Gastroesophageal sphincter (tissue), 4 donors: ENCODE measurements around the gene SH2B2. TPM values are rescaled to one million over a fixed set of nuclear protein-coding genes. Genes with fewer than 3 reads are reported as not detected.

Source experiments
- ATAC-seq: fragments of 150-250 bp; one replicate; pipeline ENCODE4 v1.9.1; 2016; ENCODE audit warnings: mild to moderate bottlenecking, moderate library complexity
- H3K27ac ChIP-seq, 4 donors: fragments of 200-600 bp; sonication (generic) in 3 of 4; 1 replicate in 3 of 4; 2 replicates in 1 of 4; pipeline ENCODE4 v1.5.1; 2016 to 2019
- H3K27me3 ChIP-seq: fragments of 200-600 bp; sonication (generic); one replicate; pipeline ENCODE4 v1.5.1; 2019
- H3K36me3 ChIP-seq, 2 donors: fragments of 200-600 bp; sonication (generic); one replicate each; pipeline ENCODE4 v1.5.1; 2019; ENCODE audit warnings: control low read depth in 1 of 2
- H3K4me1 ChIP-seq, 3 donors: fragments of 200-600 bp; sonication (generic); 1 replicate in 2 of 3; 2 replicates in 1 of 3; pipeline ENCODE4 v1.5.1; 2016 to 2019; ENCODE audit warnings: control low read depth in 2 of 3
- H3K4me3 ChIP-seq, 2 donors: fragments of 200-600 bp; sonication (generic); one replicate each; pipeline ENCODE4 v1.5.1; 2019; ENCODE audit warnings: mild to moderate bottlenecking in 1 of 2, moderate library complexity in 1 of 2
- H3K9me3 ChIP-seq, 3 donors: fragments of 200-600 bp; sonication (generic); one replicate each; pipeline ENCODE4 v1.5.1; 2017 to 2019; ENCODE audit warnings: control low read depth in 2 of 3
- EP300 ChIP-seq: sonication (generic); formaldehyde crosslinking; IDR thresholded peaks from one replicate; pipeline ENCODE4 v1.6.1; 2017; ENCODE audit warnings: antibody characterized with exemption, mild to moderate bottlenecking
- POLR2A ChIP-seq, 2 donors: fragments of 450-650 bp; IDR thresholded peaks; one replicate each; pipeline ENCODE4 v1.6.1; 2017; ENCODE audit warnings: antibody characterized with exemption in 2 of 2, mild to moderate bottlenecking in 2 of 2, moderate library complexity in 1 of 2
- POLR2AphosphoS5 ChIP-seq: sonication (generic); formaldehyde crosslinking; IDR thresholded peaks from one replicate; pipeline ENCODE4 v1.6.1; 2017; ENCODE audit warnings: antibody characterized with exemption
- WGBS, 2 donors: methylation state at CpG; one replicate each; pipeline ENCODE4 v1.1.5; 2018; ENCODE audit warnings: low coverage in 1 of 2; 5-methylcytosine and 5-hydroxymethylcytosine counted together
- total RNA-seq, 4 donors: library from RNA; depleted of rRNA; stranded (reverse); fragments of >200 nt; gene quantifications; one replicate each; pipeline ENCODE4 v1.1.0, GENCODE V29; 2016
- TF ChIP-seq, protein P1 (sequence below), 4 experiments: fragments of 200-600 bp in 2 of 4; fragments of 450-650 bp in 2 of 4; sonication (generic) in 1 of 4; IDR thresholded peaks; one replicate each; pipeline ENCODE4 v1.5.1; 2017 to 2019; ENCODE audit warnings: antibody characterized with exemption in 4 of 4, mild to moderate bottlenecking in 2 of 4, moderate library complexity in 2 of 4

The SH2B2 gene
- total RNA-seq, 4 donors from 2014 or later = 2.8 to 8.0 (median 3.8) TPM

DNA sequence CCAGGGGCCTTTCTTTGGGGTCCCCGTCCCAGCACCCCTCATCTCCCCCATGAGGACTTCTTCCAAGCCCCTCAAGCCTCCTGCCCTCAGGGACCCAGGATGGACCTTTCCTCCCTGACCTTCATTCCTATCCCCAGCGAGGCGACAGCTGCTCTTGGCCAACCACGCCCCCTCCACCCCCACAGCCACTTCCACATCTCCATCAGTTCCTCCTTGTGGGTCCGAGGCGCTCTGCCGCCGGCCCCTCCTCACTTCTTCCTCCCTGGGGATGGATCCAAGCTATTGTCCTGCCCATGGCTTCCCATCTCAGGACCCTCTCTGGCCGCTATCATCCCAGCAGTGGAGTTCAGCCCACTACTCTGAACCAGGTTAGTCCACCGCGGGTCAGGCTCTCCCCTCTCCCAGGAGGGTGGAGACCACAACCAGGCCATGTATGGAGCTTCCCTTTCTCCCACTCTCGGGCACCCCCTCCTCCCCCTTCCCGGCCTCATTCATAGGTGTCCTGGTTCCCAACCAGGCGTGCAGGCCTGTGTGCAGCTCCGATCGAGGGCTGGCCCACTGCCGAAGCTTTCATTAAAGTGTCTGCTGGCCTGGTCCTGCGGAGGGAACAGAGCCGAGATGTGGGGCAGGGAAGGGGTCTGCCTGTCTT lies 1.7 kb upstream of the SH2B2 start:
- ATAC-seq = no peak
- H3K9me3 ChIP-seq = no peaks in the 10 kb centered on the region
- WGBS, 2 donors = 54 to 76% methylated on average over 6 to 13 of the region's 19 CpGs
- no peaks in the 10 kb centered on the region for H3K36me3 ChIP-seq
- TF ChIP-seq, protein P1, sequence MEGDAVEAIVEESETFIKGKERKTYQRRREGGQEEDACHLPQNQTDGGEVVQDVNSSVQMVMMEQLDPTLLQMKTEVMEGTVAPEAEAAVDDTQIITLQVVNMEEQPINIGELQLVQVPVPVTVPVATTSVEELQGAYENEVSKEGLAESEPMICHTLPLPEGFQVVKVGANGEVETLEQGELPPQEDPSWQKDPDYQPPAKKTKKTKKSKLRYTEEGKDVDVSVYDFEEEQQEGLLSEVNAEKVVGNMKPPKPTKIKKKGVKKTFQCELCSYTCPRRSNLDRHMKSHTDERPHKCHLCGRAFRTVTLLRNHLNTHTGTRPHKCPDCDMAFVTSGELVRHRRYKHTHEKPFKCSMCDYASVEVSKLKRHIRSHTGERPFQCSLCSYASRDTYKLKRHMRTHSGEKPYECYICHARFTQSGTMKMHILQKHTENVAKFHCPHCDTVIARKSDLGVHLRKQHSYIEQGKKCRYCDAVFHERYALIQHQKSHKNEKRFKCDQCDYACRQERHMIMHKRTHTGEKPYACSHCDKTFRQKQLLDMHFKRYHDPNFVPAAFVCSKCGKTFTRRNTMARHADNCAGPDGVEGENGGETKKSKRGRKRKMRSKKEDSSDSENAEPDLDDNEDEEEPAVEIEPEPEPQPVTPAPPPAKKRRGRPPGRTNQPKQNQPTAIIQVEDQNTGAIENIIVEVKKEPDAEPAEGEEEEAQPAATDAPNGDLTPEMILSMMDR (IDR thresholded peaks at IDR 0.05) = no peak
- TF ChIP-seq POLR2A (IDR thresholded peaks at IDR 0.05) (no peak), POLR2AphosphoS5 (no peak), EP300 (no peak)
- H3K27ac ChIP-seq = peak overlapping the region in 3 of 4 donors; percentile 80 to 86 (median 84)
- H3K27me3 ChIP-seq = no peaks in the 10 kb centered on the region
- peak overlapping the region in 1 of 2 donors; percentile 18 for H3K4me3 ChIP-seq
- H3K4me1 ChIP-seq = peaks cover 0 to 39% (median 12%) of the 10 kb centered on the region in 3 donors

DNA sequence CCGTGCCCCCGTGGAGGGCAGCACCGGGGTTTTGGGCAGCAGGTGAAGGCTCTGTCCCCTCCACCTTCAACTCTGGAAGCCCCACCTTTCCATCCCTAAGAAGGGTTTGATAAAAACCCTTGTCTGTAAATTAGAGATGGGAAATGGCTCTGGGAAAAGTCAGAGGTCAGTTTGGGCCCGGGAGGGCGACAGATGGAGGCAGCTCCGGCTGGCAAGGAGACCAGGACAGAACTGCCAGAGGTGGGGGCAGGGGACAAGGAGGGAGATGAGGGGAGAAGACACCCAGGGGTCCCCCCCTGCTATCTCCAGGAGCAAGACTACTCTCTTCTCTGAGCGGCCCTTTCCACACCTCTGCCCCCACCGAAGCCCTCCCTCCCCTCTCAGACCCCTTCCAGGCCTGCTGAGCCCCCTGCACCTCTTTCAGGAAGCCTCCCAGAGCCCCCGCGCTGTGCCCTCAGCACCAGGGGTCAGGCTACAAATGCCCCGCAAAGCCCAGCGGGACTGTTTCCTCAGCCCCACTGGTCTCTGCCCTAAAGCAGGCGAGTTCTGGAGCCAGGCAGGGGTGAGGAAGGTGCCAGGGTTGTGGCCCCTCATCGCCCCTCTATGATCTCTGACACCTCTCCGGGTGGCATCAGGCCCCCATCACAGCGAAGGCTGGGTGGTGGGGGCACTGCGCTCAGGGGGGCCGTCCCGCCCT lies 980 bp upstream of the SH2B2 start:
- ATAC-seq = no peak
- Histone ChIP-seq H3K27me3 (no peaks in the 10 kb centered on the region), H3K36me3 (no peaks in the 10 kb centered on the region), H3K9me3 (no peaks in the 10 kb centered on the region), H3K4me1 (peaks cover 0 to 39% (median 12%) of the 10 kb centered on the region in 3 donors), H3K27ac (peak overlapping the region in 3 of 4 donors; percentile 80 to 86 (median 84)), H3K4me3 (peak overlapping the region in 1 of 2 donors; percentile 79)
- 23% methylated on average over 3 of the region's 19 CpGs; no CpG with 5 or more reads in 1 of the 2 donors for WGBS, 2 donors
- TF ChIP-seq, protein P1 (IDR thresholded peaks at IDR 0.05) = no peak
- TF ChIP-seq POLR2A (IDR thresholded peaks at IDR 0.05) (no peak), EP300 (no peak)

GRCh38 chr7:102287111-102287980 lies 678 bp downstream of the SH2B2 start:
- no peaks in the 10 kb centered on the region for H3K9me3 ChIP-seq
- no peaks in the 10 kb centered on the region for H3K36me3 ChIP-seq
- WGBS, 2 donors = 0% methylated on average over 2 of the region's 69 CpGs; no CpG with 5 or more reads in 1 of the 2 donors
- peak overlapping the region; percentile 79 to 96 for H3K4me3 ChIP-seq
- peak overlapping the region in 3 of 4 donors; percentile 62 to 74 (median 71) for H3K27ac ChIP-seq
- TF ChIP-seq, protein P1 (IDR thresholded peaks at IDR 0.05) = no peak
- TF ChIP-seq EP300 = no peak
- TF ChIP-seq POLR2AphosphoS5 = no peak
- no peak for TF ChIP-seq POLR2A (IDR thresholded peaks at IDR 0.05)
- peaks cover 0 to 39% (median 12%) of the 10 kb centered on the region in 3 donors for H3K4me1 ChIP-seq
- peaks cover 15% of the 10 kb centered on the region for H3K27me3 ChIP-seq
- peak; percentile 46 for ATAC-seq

GRCh38 chr7:102287981-102288278 lies 1.3 kb downstream of the SH2B2 start:
- no peak for ATAC-seq
- H3K4me1 ChIP-seq = peaks cover 0 to 43% (median 12%) of the 10 kb centered on the region in 3 donors
- TF ChIP-seq POLR2AphosphoS5 = no peak
- peak overlapping the region; percentile 79 to 96 for H3K4me3 ChIP-seq
- WGBS, 2 donors = 7% methylated on average over 4 of the region's 5 CpGs; no CpG with 5 or more reads in 1 of the 2 donors
- H3K9me3 ChIP-seq = no peaks in the 10 kb centered on the region
- H3K27me3 ChIP-seq = peaks cover 21% of the 10 kb centered on the region
- no peaks in the 10 kb centered on the region for H3K36me3 ChIP-seq
- no peak overlapping the region for H3K27ac ChIP-seq

GRCh38 chr7:102288285-102288930 lies 1.7 kb downstream of the SH2B2 start:
- ATAC-seq = no peak

More at GRCh38 chr7:102288285-102288930, 1.7 kb downstream of the SH2B2 start:
- Histone ChIP-seq H3K27me3 (peaks cover 26% of the 10 kb centered on the region), H3K27ac (no peak overlapping the region), H3K4me3 (peak overlapping the region in 1 of 2 donors; percentile 79), H3K36me3 (no peaks in the 10 kb centered on the region), H3K4me1 (peaks cover 0 to 44% (median 12%) of the 10 kb centered on the region in 3 donors), H3K9me3 (no peaks in the 10 kb centered on the region)
- no peak for TF ChIP-seq EP300
- TF ChIP-seq POLR2A (IDR thresholded peaks at IDR 0.05) = no peak
- TF ChIP-seq POLR2AphosphoS5 = no peak
- TF ChIP-seq, protein P1 (IDR thresholded peaks at IDR 0.05) = no peak
- 30 to 40% methylated on average over 3 to 7 of the region's 10 CpGs for WGBS, 2 donors
